Measurements from ENCODE around the gene ZNF593.

The ZNF593 gene

DNA sequence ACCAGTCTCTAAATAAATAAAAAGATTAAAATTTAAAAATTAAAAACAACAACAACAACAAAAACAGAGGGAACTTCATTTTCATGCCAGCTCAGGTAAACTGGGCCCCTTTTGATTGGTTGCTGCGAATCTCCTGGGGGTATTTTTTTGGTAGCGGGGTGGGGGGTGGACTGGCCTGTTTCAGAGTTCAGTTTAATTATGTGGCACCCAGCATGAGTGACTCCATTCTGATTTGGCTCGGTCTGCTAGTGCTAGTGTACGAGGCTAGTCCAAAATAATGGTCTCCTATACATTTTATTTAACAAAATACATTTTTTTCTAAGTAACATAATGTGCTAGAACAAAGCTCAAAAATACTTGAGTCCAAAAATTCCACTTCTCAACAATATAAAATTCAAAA is 39.9 kb upstream of the ZNF593 start:
- Histone ChIP-seq H3K27ac (ENCODE audit: low read depth, low read length) (no peak overlapping the region), H3K4me1 (ENCODE audit: control insufficient read depth in 1 of 2, insufficient read depth in 2 of 2, low read length in 2 of 2) (peaks cover 16 to 34% of the 10 kb centered on the region in 2 donors), H3K27me3 (ENCODE audit: control insufficient read depth in 1 of 2, insufficient read depth in 2 of 2, low read length in 2 of 2) (no peaks in the 10 kb centered on the region), H3K36me3 (ENCODE audit: control insufficient read depth in 1 of 2, insufficient read depth in 2 of 2, low read length in 2 of 2) (peaks cover 0 to 2% of the 10 kb centered on the region in 2 donors), H3K9ac (ENCODE audit: low read depth in 1 of 2, low read length in 2 of 2) (no peak overlapping the region), H3K4me3 (ENCODE audit: low read depth in 1 of 2, low read length in 2 of 2) (no peak overlapping the region), H3K9me3 (ENCODE audit: control insufficient read depth in 1 of 2, low read length in 2 of 2) (no peaks in the 10 kb centered on the region)

DNA sequence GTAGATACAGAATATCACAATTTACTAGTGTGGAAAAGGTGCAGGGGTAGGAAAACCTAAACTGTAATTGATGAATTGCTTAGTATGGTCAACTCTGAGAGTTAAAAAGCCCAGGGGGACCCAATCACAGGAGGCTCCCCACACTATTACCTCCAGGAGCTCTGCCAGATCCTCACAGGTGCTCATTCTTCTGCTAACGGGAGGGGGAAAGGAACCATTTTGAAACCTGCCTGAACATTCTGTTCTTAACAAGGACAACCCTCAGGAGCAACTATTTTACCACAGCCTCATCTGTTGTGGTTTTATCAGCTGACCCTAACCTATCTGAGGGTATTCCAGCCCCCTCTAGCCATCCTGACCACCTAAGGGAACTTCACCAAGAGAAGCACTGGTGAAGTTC is 39.0 kb upstream of the ZNF593 start:
- H3K36me3 ChIP-seq (ENCODE audit: control insufficient read depth in 1 of 2, insufficient read depth in 2 of 2, low read length in 2 of 2) = no peaks in the 10 kb centered on the region
- H3K4me1 ChIP-seq (ENCODE audit: control insufficient read depth in 1 of 2, insufficient read depth in 2 of 2, low read length in 2 of 2) = peaks cover 16 to 25% of the 10 kb centered on the region in 2 donors
- no peak overlapping the region for H3K9ac ChIP-seq (ENCODE audit: low read depth in 1 of 2, low read length in 2 of 2)
- H3K27ac ChIP-seq (ENCODE audit: low read depth, low read length) = no peak overlapping the region
- no peaks in the 10 kb centered on the region for H3K27me3 ChIP-seq (ENCODE audit: control insufficient read depth in 1 of 2, insufficient read depth in 2 of 2, low read length in 2 of 2)
- H3K4me3 ChIP-seq (ENCODE audit: low read depth in 1 of 2, low read length in 2 of 2) = no peak overlapping the region
- H3K9me3 ChIP-seq (ENCODE audit: control insufficient read depth in 1 of 2, low read length in 2 of 2) = no peaks in the 10 kb centered on the region

- Histone ChIP-seq H3K27ac (ENCODE audit: low read depth, low read length) (no peak overlapping the region), H3K9me3 (ENCODE audit: control insufficient read depth in 1 of 2, low read length in 2 of 2) (no peaks in the 10 kb centered on the region), H3K9ac (ENCODE audit: low read depth in 1 of 2, low read length in 2 of 2) (no peak overlapping the region), H3K4me3 (ENCODE audit: low read depth in 1 of 2, low read length in 2 of 2) (no peak overlapping the region), H3K36me3 (ENCODE audit: control insufficient read depth in 1 of 2, insufficient read depth in 2 of 2, low read length in 2 of 2) (no peaks in the 10 kb centered on the region), H3K4me1 (ENCODE audit: control insufficient read depth in 1 of 2, insufficient read depth in 2 of 2, low read length in 2 of 2) (peaks cover 4 to 17% of the 10 kb centered on the region in 2 donors), H3K27me3 (ENCODE audit: control insufficient read depth in 1 of 2, insufficient read depth in 2 of 2, low read length in 2 of 2) (no peaks in the 10 kb centered on the region)
Observed at GRCh38 chr1:26132128-26132833, 37.4 kb upstream of the ZNF593 start.

DNA sequence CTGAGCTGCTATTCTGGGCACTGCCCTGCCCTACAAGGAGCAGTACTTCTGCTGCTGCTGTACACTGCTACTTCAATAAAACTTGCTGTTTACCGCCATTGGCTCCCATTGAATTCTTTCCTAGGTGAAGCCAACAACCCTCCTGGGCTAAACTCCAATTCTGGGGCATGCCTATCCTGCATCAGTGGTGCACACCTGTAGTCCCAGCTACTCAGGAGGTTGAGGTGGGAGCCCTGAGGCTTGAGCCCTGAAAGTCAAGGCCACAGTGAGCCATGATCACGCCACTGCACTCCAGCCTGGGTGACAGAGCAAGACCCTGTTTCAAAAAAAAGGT is 36.9 kb upstream of the ZNF593 start:
- peaks cover 0 to 12% of the 10 kb centered on the region in 2 donors for H3K4me1 ChIP-seq (ENCODE audit: control insufficient read depth in 1 of 2, insufficient read depth in 2 of 2, low read length in 2 of 2)
- H3K27ac ChIP-seq (ENCODE audit: low read depth, low read length) = no peak overlapping the region
- H3K36me3 ChIP-seq (ENCODE audit: control insufficient read depth in 1 of 2, insufficient read depth in 2 of 2, low read length in 2 of 2) = no peaks in the 10 kb centered on the region
- no peaks in the 10 kb centered on the region for H3K9me3 ChIP-seq (ENCODE audit: control insufficient read depth in 1 of 2, low read length in 2 of 2)
- no peak overlapping the region for H3K4me3 ChIP-seq (ENCODE audit: low read depth in 1 of 2, low read length in 2 of 2)
- no peak overlapping the region for H3K9ac ChIP-seq (ENCODE audit: low read depth in 1 of 2, low read length in 2 of 2)
- no peaks in the 10 kb centered on the region for H3K27me3 ChIP-seq (ENCODE audit: control insufficient read depth in 1 of 2, insufficient read depth in 2 of 2, low read length in 2 of 2)

DNA sequence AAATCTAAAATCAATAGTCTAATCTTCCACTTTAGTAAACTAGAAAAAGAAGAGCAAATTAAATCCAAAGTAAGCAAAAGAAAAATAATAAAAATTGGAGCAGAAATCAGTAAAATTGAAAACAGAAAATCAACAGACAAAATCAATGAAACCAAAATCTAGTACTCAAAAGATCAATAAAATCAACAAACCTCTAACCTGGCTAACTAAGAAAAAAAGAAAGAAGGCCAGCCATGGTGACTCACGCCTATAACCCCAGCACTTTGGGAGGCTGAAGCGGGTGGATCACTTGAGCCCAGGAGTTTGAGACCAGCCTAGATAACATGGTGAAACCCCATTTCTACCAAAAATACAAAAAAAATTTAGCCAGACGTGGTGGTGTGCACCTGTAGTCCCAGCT is 35.2 kb upstream of the ZNF593 start:
- H3K27me3 ChIP-seq (ENCODE audit: control insufficient read depth in 1 of 2, insufficient read depth in 2 of 2, low read length in 2 of 2) = no peaks in the 10 kb centered on the region
- H3K4me1 ChIP-seq (ENCODE audit: control insufficient read depth in 1 of 2, insufficient read depth in 2 of 2, low read length in 2 of 2) = no peaks in the 10 kb centered on the region
- no peak overlapping the region for H3K9ac ChIP-seq (ENCODE audit: low read depth in 1 of 2, low read length in 2 of 2)
- H3K27ac ChIP-seq (ENCODE audit: low read depth, low read length) = no peak overlapping the region
- H3K36me3 ChIP-seq (ENCODE audit: control insufficient read depth in 1 of 2, insufficient read depth in 2 of 2, low read length in 2 of 2) = no peaks in the 10 kb centered on the region
- no peaks in the 10 kb centered on the region for H3K9me3 ChIP-seq (ENCODE audit: control insufficient read depth in 1 of 2, low read length in 2 of 2)
- H3K4me3 ChIP-seq (ENCODE audit: low read depth in 1 of 2, low read length in 2 of 2) = no peak overlapping the region

DNA sequence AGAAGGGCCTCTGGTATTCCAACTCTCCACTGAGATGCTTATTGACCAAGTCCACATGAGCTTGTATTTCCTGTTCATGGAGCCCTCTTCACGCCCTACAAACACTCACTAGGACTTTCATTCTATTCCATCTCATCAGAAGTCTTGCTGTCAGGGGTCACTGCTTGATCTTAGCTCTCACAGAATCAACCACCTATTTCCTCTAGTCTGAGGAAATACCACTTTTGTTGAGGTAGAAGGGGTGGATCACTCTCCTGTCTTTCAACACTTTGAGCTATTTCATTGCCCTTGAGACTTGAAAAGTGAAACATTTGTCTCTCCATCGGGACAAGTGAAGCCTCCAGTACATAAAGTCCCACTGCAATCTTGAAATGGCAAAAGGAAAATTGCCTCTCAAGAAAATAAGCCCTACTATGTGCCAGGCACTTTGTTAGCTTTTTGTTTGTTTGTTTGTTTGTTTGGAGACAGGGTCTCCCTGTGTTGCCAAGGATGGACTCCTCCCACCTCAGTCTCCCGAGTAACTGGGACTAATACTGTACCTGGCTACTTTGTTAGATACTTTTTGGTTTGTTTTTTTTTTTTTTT is 30.6 kb upstream of the ZNF593 start:
- Histone ChIP-seq H3K27me3 (ENCODE audit: control insufficient read depth in 1 of 2, insufficient read depth in 2 of 2, low read length in 2 of 2) (no peaks in the 10 kb centered on the region), H3K36me3 (ENCODE audit: control insufficient read depth in 1 of 2, insufficient read depth in 2 of 2, low read length in 2 of 2) (no peaks in the 10 kb centered on the region), H3K4me1 (ENCODE audit: control insufficient read depth in 1 of 2, insufficient read depth in 2 of 2, low read length in 2 of 2) (no peaks in the 10 kb centered on the region), H3K4me3 (ENCODE audit: low read depth in 1 of 2, low read length in 2 of 2) (no peak overlapping the region), H3K27ac (ENCODE audit: low read depth, low read length) (no peak overlapping the region), H3K9ac (ENCODE audit: low read depth in 1 of 2, low read length in 2 of 2) (no peak overlapping the region), H3K9me3 (ENCODE audit: control insufficient read depth in 1 of 2, low read length in 2 of 2) (no peaks in the 10 kb centered on the region)

DNA sequence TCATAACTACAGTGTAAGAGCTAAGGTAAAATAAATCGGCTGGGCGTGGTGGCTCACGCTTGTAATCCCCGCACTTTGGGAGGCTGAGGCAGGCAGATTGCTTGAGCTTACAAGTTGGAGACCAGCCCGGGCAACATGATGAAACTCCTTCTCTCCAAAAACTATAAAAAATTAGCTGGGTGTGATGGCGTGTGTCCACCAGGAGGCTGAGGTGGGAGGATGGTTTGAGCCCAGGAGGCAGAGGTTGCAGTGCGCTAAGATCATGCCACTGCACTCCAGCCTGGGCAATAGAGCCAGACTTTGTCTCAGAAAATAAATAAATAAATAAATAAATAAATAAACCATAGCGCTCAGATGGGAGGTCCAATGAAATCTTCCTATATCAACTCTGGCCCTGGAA is 27.5 kb upstream of the ZNF593 start:
- Histone ChIP-seq H3K4me3 (ENCODE audit: low read depth in 1 of 2, low read length in 2 of 2) (no peak overlapping the region), H3K36me3 (ENCODE audit: control insufficient read depth in 1 of 2, insufficient read depth in 2 of 2, low read length in 2 of 2) (no peaks in the 10 kb centered on the region), H3K4me1 (ENCODE audit: control insufficient read depth in 1 of 2, insufficient read depth in 2 of 2, low read length in 2 of 2) (peaks cover 0 to 3% of the 10 kb centered on the region in 2 donors), H3K27ac (ENCODE audit: low read depth, low read length) (no peak overlapping the region), H3K9me3 (ENCODE audit: control insufficient read depth in 1 of 2, low read length in 2 of 2) (no peaks in the 10 kb centered on the region), H3K9ac (ENCODE audit: low read depth in 1 of 2, low read length in 2 of 2) (no peak overlapping the region), H3K27me3 (ENCODE audit: control insufficient read depth in 1 of 2, insufficient read depth in 2 of 2, low read length in 2 of 2) (peaks cover 0 to 3% of the 10 kb centered on the region in 2 donors)

GRCh38 chr1:26145041-26145959 is 24.4 kb upstream of the ZNF593 start:
- peaks cover 3 to 4% of the 10 kb centered on the region in 2 donors for H3K27me3 ChIP-seq (ENCODE audit: control insufficient read depth in 1 of 2, insufficient read depth in 2 of 2, low read length in 2 of 2)
- no peaks in the 10 kb centered on the region for H3K9me3 ChIP-seq (ENCODE audit: control insufficient read depth in 1 of 2, low read length in 2 of 2)
- H3K36me3 ChIP-seq (ENCODE audit: control insufficient read depth in 1 of 2, insufficient read depth in 2 of 2, low read length in 2 of 2) = no peaks in the 10 kb centered on the region
- H3K9ac ChIP-seq (ENCODE audit: low read depth in 1 of 2, low read length in 2 of 2) = peak overlapping the region in 1 of 2 donors; percentile 9
- H3K4me3 ChIP-seq (ENCODE audit: low read depth in 1 of 2, low read length in 2 of 2) = no peak overlapping the region
- peaks cover 0 to 3% of the 10 kb centered on the region in 2 donors for H3K4me1 ChIP-seq (ENCODE audit: control insufficient read depth in 1 of 2, insufficient read depth in 2 of 2, low read length in 2 of 2)
- H3K27ac ChIP-seq (ENCODE audit: low read depth, low read length) = no peak overlapping the region

- Histone ChIP-seq H3K27ac (ENCODE audit: low read depth, low read length) (no peak overlapping the region), H3K9me3 (ENCODE audit: control insufficient read depth in 1 of 2, low read length in 2 of 2) (no peaks in the 10 kb centered on the region), H3K4me3 (ENCODE audit: low read depth in 1 of 2, low read length in 2 of 2) (no peak overlapping the region), H3K4me1 (ENCODE audit: control insufficient read depth in 1 of 2, insufficient read depth in 2 of 2, low read length in 2 of 2) (peaks cover 0 to 3% of the 10 kb centered on the region in 2 donors), H3K36me3 (ENCODE audit: control insufficient read depth in 1 of 2, insufficient read depth in 2 of 2, low read length in 2 of 2) (no peaks in the 10 kb centered on the region), H3K27me3 (ENCODE audit: control insufficient read depth in 1 of 2, insufficient read depth in 2 of 2, low read length in 2 of 2) (peaks cover 3 to 4% of the 10 kb centered on the region in 2 donors), H3K9ac (ENCODE audit: low read depth in 1 of 2, low read length in 2 of 2) (no peak overlapping the region)
Observed at GRCh38 chr1:26145960-26146294, 23.8 kb upstream of the ZNF593 start.

DNA sequence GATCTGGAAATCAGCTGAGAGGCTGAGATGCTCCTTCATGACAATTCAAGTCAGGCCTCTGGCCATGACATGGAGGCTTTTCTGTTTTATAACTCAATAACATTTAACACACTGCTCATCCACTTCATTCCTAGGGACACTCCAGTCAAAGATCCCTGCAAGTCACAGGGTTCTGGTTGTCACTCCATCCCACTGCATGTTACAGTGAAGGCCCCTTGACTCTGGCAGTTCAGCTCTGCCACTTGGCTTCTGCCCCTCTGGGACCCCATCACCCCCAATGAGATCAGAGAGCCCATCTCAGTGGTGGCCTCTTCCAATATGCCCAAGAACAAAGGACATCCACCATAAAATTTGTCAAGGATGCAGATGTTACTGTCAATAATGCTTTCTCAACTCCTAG is 20.8 kb upstream of the ZNF593 start:
- H3K4me1 ChIP-seq (ENCODE audit: control insufficient read depth in 1 of 2, insufficient read depth in 2 of 2, low read length in 2 of 2) = peaks cover 0 to 3% of the 10 kb centered on the region in 2 donors
- H3K27ac ChIP-seq (ENCODE audit: low read depth, low read length) = no peak overlapping the region
- no peak overlapping the region for H3K4me3 ChIP-seq (ENCODE audit: low read depth in 1 of 2, low read length in 2 of 2)
- H3K27me3 ChIP-seq (ENCODE audit: control insufficient read depth in 1 of 2, insufficient read depth in 2 of 2, low read length in 2 of 2) = peaks cover 3 to 4% of the 10 kb centered on the region in 2 donors
- no peaks in the 10 kb centered on the region for H3K9me3 ChIP-seq (ENCODE audit: control insufficient read depth in 1 of 2, low read length in 2 of 2)
- no peak overlapping the region for H3K9ac ChIP-seq (ENCODE audit: low read depth in 1 of 2, low read length in 2 of 2)
- no peaks in the 10 kb centered on the region for H3K36me3 ChIP-seq (ENCODE audit: control insufficient read depth in 1 of 2, insufficient read depth in 2 of 2, low read length in 2 of 2)
